Adrenal gland (tissue), 5 donors: Measurements from ENCODE around the gene CTCF.

Source experiments
- CTCF ChIP-seq, 6 experiments: fragments of 450-650 bp in 4 of 6; fragments of 200-600 bp in 2 of 6; sonication (generic) in 1 of 6; IDR thresholded peaks; 1 replicate in 5 of 6; 2 replicates in 1 of 6; pipeline versions ENCODE4 v1.5.1 to v1.8.0; 2016 to 2021; ENCODE audit warnings: antibody characterized with exemption in 6 of 6, mild to moderate bottlenecking in 2 of 6, moderate library complexity in 1 of 6
- POLR2A ChIP-seq, 2 donors: fragments of 450-650 bp; IDR thresholded peaks; one replicate each; pipeline ENCODE4 v1.6.1; 2017; ENCODE audit warnings: antibody characterized with exemption in 2 of 2, mild to moderate bottlenecking in 2 of 2, moderate library complexity in 1 of 2
- donor health status: DM: no; HTN: no; CAD: no.

- TF ChIP-seq CTCF (IDR thresholded peaks at IDR 0.05) (no peak), POLR2A (IDR thresholded peaks at IDR 0.05) (no peak)
Observed at GRCh38 chr16:67661101-67661761, 98.9 kb downstream of the CTCF start.
